Cortex of kidney (tissue), 1 donor: ENCODE results near the gene AP2A2.

Source experiments
- DNase-seq: peaks from one replicate; lab custom pipeline; 2025; lab: John Stamatoyannopoulos, UW

The AP2A2 gene

GRCh38 chr11:1042626-1043562, 117.2 kb downstream of the AP2A2 start:
- DNase-seq, result no peak

GRCh38 chr11:1043563-1044096, 118.0 kb downstream of the AP2A2 start:
- no peak for DNase-seq

- DNase-seq, result no peak
Observed at GRCh38 chr11:1044160-1044559, 118.5 kb downstream of the AP2A2 start.

- no peak for DNase-seq
Observed at GRCh38 chr11:1047595-1048156, 122.0 kb downstream of the AP2A2 start.

- no peak for DNase-seq
Observed at GRCh38 chr11:1048375-1049070, 122.9 kb downstream of the AP2A2 start.

GRCh38 chr11:1049071-1049405, 123.4 kb downstream of the AP2A2 start:
- no peak for DNase-seq

- no peak for DNase-seq
Observed at GRCh38 chr11:1049431-1049891, 123.8 kb downstream of the AP2A2 start.

GRCh38 chr11:1049911-1050580, 124.4 kb downstream of the AP2A2 start:
- no peak for DNase-seq

- DNase-seq, result no peak
Observed at GRCh38 chr11:1050581-1051355, 125.1 kb downstream of the AP2A2 start.

- no peak for DNase-seq
Observed at GRCh38 chr11:1051356-1052132, 125.9 kb downstream of the AP2A2 start.

- DNase-seq, result no peak
Observed at GRCh38 chr11:1052133-1053011, 126.7 kb downstream of the AP2A2 start.

GRCh38 chr11:1053121-1053901, 127.6 kb downstream of the AP2A2 start:
- no peak for DNase-seq

- no peak for DNase-seq
Observed at GRCh38 chr11:1054143-1055108, 128.8 kb downstream of the AP2A2 start.

- DNase-seq, result no peak
Observed at GRCh38 chr11:1055109-1055703, 129.5 kb downstream of the AP2A2 start.

- DNase-seq, result no peak
Observed at GRCh38 chr11:1055990-1056771, 130.5 kb downstream of the AP2A2 start.

GRCh38 chr11:1057806-1058205, 132.1 kb downstream of the AP2A2 start:
- DNase-seq, result no peak
